Neural cell (in vitro differentiated cells): ENCODE measurements around the gene KANK4.

Experiments used
- CTCF ChIP-seq: fragments of 450-650 bp; IDR thresholded peaks from 2 replicates; pipeline ENCODE4 v1.5.1; 2014; ENCODE audit warnings: antibody characterized with exemption, mild to moderate bottlenecking, moderate library complexity; ENCODE audit not compliant: poor library complexity, severe bottlenecking
- EP300 ChIP-seq: fragments of 450-650 bp; conservative IDR thresholded peaks from 2 replicates; pipeline ENCODE4 v1.6.1; 2014; ENCODE audit warnings: antibody characterized with exemption, mild to moderate bottlenecking, moderate library complexity; ENCODE audit not compliant: poor library complexity, severe bottlenecking
- EZH2 ChIP-seq: fragments of 200-600, 300-800 bp; shearing (Covaris generic), sonication (generic); IDR thresholded peaks from 2 replicates; pipeline ENCODE4 v1.6.1; 2014; ENCODE audit warnings: antibody characterized with exemption, low read length, borderline replicate concordance, mild to moderate bottlenecking; ENCODE audit not compliant: insufficient read depth, poor library complexity, severe bottlenecking
- POLR2AphosphoS5 ChIP-seq: IDR thresholded peaks from 2 replicates; pipeline ENCODE4 v1.6.1; 2012
- RAD21 ChIP-seq: fragments of 450-650 bp; conservative IDR thresholded peaks from 2 replicates; pipeline ENCODE4 v1.6.1; 2014; ENCODE audit warnings: antibody characterized with exemption, mild to moderate bottlenecking, moderate library complexity
- REST ChIP-seq: IDR thresholded peaks from 2 replicates; pipeline ENCODE4 v1.6.1; 2012; ENCODE audit warnings: borderline replicate concordance
- TAF1 ChIP-seq: IDR thresholded peaks from 2 replicates; pipeline ENCODE4 v1.6.1; 2012; ENCODE audit warnings: low read depth

- TF ChIP-seq TAF1 = no peak
- no peak for TF ChIP-seq CTCF
- no peak for TF ChIP-seq POLR2AphosphoS5
- no peak for TF ChIP-seq RAD21
- TF ChIP-seq REST = no peak
- no peak for TF ChIP-seq EZH2
- TF ChIP-seq EP300 = no peak
These were observed 131.1 kb downstream of the KANK4 start for GRCh38 chr1:62188111-62188510.
